SK-N-SH (cell line): ENCODE results near the gene USP40. TPM values are rescaled to one million over a fixed set of nuclear protein-coding genes. Genes with fewer than 3 reads are reported as not detected.

Experiments
- CTCF ChIA-PET: fragments of 300-600, 350-600 bp; formaldehyde crosslinking; extraction: SDS; loops from one replicate; lab custom pipeline; 2021; lab: Yijun Ruan, JAX
- POLR2A ChIA-PET: fragments of 350-600 bp; sonication (Branson Sonifier 250); formaldehyde crosslinking; extraction: SDS; loops from one replicate; lab custom pipeline; 2020; ENCODE audit warnings: antibody characterized with exemption, inconsistent platforms; lab: Yijun Ruan, JAX
- DNase-seq: peaks from one replicate; pipeline ENCODE4 v3.0.0; 2012
- H2AFZ ChIP-seq: fragments of 200-600 bp; sonication (generic); 2 replicates; pipeline ENCODE4 v1.8.1; 2016; ENCODE audit warnings: antibody characterized with exemption, mild to moderate bottlenecking, low read depth
- H3F3A ChIP-seq: fragments of 200-600 bp; sonication (generic); replicated peaks from 2 replicates; pipeline ENCODE3; 2016; ENCODE audit warnings: antibody characterized with exemption, mild to moderate bottlenecking; ENCODE audit not compliant: insufficient read depth
- H3K27ac ChIP-seq, 2 experiments: fragments of 200-500 bp in 1 of 2; fragments of 200-600 bp in 1 of 2; sonication (Bioruptor generic) in 1 of 2; sonication (generic), shearing (Covaris generic) in 1 of 2; 2 replicates each; pipeline versions ENCODE4 v1.5.1 to v1.6.1; 2014 to 2016; ENCODE audit warnings: low read depth in 2 of 2, inconsistent platforms in 1 of 2, low read length in 1 of 2, mild to moderate bottlenecking in 1 of 2, mixed read lengths in 1 of 2
- H3K27me3 ChIP-seq: fragments of 200-600 bp; sonication (generic), shearing (Covaris generic); 2 replicates; pipeline ENCODE4 v1.6.1; 2016; ENCODE audit warnings: mixed run types; ENCODE audit not compliant: insufficient read depth
- H3K36me3 ChIP-seq, 2 experiments: fragments of 200-500 bp in 1 of 2; fragments of 200-600 bp in 1 of 2; sonication (Bioruptor generic) in 1 of 2; sonication (generic) in 1 of 2; replicated peaks in 1 of 2; 2 replicates each; pipeline versions ENCODE3 to v1.5.1; 2014 to 2016; ENCODE audit warnings: low read length in 1 of 2, mild to moderate bottlenecking in 1 of 2; ENCODE audit not compliant: insufficient read depth in 2 of 2, control insufficient read depth in 1 of 2
- H3K4me1 ChIP-seq, 2 experiments: fragments of 200-500 bp in 1 of 2; fragments of 200-600 bp in 1 of 2; sonication (Bioruptor generic) in 1 of 2; sonication (generic), shearing (Covaris generic) in 1 of 2; 2 replicates each; pipeline versions ENCODE4 v1.5.1 to v1.6.1; 2014 to 2016; ENCODE audit warnings: low read depth in 1 of 2, low read length in 1 of 2, mixed run types in 1 of 2; ENCODE audit not compliant: insufficient read depth in 2 of 2, control insufficient read depth in 1 of 2
- H3K4me2 ChIP-seq: fragments of 200-600 bp; sonication (generic), shearing (Covaris generic); 2 replicates; pipeline ENCODE4 v1.6.1; 2017; ENCODE audit warnings: mixed run types
- H3K4me3 ChIP-seq, 2 experiments: fragments of 200-500 bp in 1 of 2; fragments of 200-600 bp in 1 of 2; sonication (Bioruptor generic) in 1 of 2; sonication (generic), shearing (Covaris generic) in 1 of 2; 2 replicates each; pipeline versions ENCODE4 v1.5.1 to v1.8.1; 2014 to 2016; ENCODE audit warnings: low read depth in 2 of 2, inconsistent platforms in 1 of 2, low read length in 1 of 2, mild to moderate bottlenecking in 1 of 2, mixed read lengths in 1 of 2, moderate library complexity in 1 of 2
- H3K79me2 ChIP-seq: fragments of 200-600 bp; sonication (generic); 2 replicates; pipeline ENCODE4 v1.8.1; 2017; ENCODE audit warnings: mild to moderate bottlenecking; ENCODE audit not compliant: insufficient read depth
- H3K9ac ChIP-seq: fragments of 200-600 bp; sonication (generic); 2 replicates; pipeline ENCODE4 v1.6.1; 2017; ENCODE audit warnings: mixed run types
- H3K9me2 ChIP-seq: fragments of 200-600 bp; sonication (generic); 2 replicates; pipeline ENCODE4 v1.6.1; 2017; ENCODE audit warnings: mixed run types
- H3K9me3 ChIP-seq: fragments of 200-600 bp; sonication (generic); 2 replicates; pipeline ENCODE4 v1.6.1; 2017; ENCODE audit warnings: mixed run types, mild to moderate bottlenecking, moderate library complexity
- H4K20me1 ChIP-seq: fragments of 200-600 bp; sonication (generic); 2 replicates; pipeline ENCODE4 v1.6.1; 2017; ENCODE audit warnings: mild to moderate bottlenecking, mixed run types; ENCODE audit not compliant: insufficient read depth
- CHD2 ChIP-seq: fragments of 150-350 bp; IDR thresholded peaks from 2 replicates; pipeline ENCODE4 v1.6.1; 2018; ENCODE audit warnings: low read length; ENCODE audit not compliant: partially characterized antibody
- CTCF ChIP-seq: fragments of 200-600 bp; sonication (generic); IDR thresholded peaks from 2 replicates; pipeline ENCODE4 v1.6.1; 2017; ENCODE audit warnings: antibody characterized with exemption, mild to moderate bottlenecking, moderate library complexity
- EP300 ChIP-seq, 2 experiments: IDR thresholded peaks; 2 replicates each; pipeline versions ENCODE4 v1.4.0 to v1.6.1; 2012; ENCODE audit warnings: borderline replicate concordance in 1 of 2, low read depth in 1 of 2, low read length in 1 of 2
- EZH2phosphoT487 ChIP-seq: fragments of 200-600 bp; sonication (generic); IDR thresholded peaks from 2 replicates; pipeline ENCODE4 v1.6.1; 2017; ENCODE audit warnings: low read depth, mixed run types, mild to moderate bottlenecking, antibody characterized with exemption, moderate library complexity, borderline replicate concordance
- FOSL2 ChIP-seq: IDR thresholded peaks from 2 replicates; pipeline ENCODE4 v1.4.0; 2012; ENCODE audit warnings: low read depth, mild to moderate bottlenecking, moderate library complexity, borderline replicate concordance
- IRF3 ChIP-seq: fragments of 150-350 bp; IDR thresholded peaks from 2 replicates; pipeline ENCODE4 v1.6.1; 2016; ENCODE audit warnings: mild to moderate bottlenecking, low read depth, low read length
- MAX ChIP-seq: IDR thresholded peaks from 2 replicates; pipeline ENCODE4 v1.4.0; 2012; ENCODE audit warnings: low read depth
- MEF2A ChIP-seq: IDR thresholded peaks from 2 replicates; pipeline ENCODE4 v1.4.0; 2012; ENCODE audit warnings: low read depth, borderline replicate concordance
- MXI1 ChIP-seq: IDR thresholded peaks from 2 replicates; pipeline ENCODE4 v1.6.1; 2012; ENCODE audit warnings: mild to moderate bottlenecking, low read depth, low read length, improper control_type of control experiment
- NRF1 ChIP-seq: IDR thresholded peaks from 2 replicates; pipeline ENCODE4 v1.6.1; 2012; ENCODE audit warnings: low read depth, mild to moderate bottlenecking, low read length
- PBX3 ChIP-seq: IDR thresholded peaks from 2 replicates; pipeline ENCODE4; 2012
- POLR2AphosphoS5 ChIP-seq: IDR thresholded peaks from 2 replicates; pipeline ENCODE4 v1.6.1; 2012; ENCODE audit warnings: low read depth, low read length
- RCOR1 ChIP-seq: fragments of 150-350 bp; IDR thresholded peaks from 2 replicates; pipeline ENCODE4 v1.6.1; 2017; ENCODE audit warnings: antibody characterized with exemption, low read length
- RFX5 ChIP-seq: IDR thresholded peaks from 2 replicates; pipeline ENCODE4 v1.6.1; 2012; ENCODE audit warnings: mild to moderate bottlenecking, improper control_type of control experiment, low read length
- SMC3 ChIP-seq: IDR thresholded peaks from 2 replicates; pipeline ENCODE4 v1.6.1; 2012; ENCODE audit warnings: low read depth, low read length, improper control_type of control experiment
- TCF12 ChIP-seq: IDR thresholded peaks from 2 replicates; pipeline ENCODE4 v1.4.0; 2012
- TEAD4 ChIP-seq: IDR thresholded peaks from 2 replicates; pipeline ENCODE4 v1.4.0; 2012; ENCODE audit warnings: mild to moderate bottlenecking, borderline replicate concordance; ENCODE audit not compliant: insufficient read depth
- USF1 ChIP-seq: IDR thresholded peaks from 2 replicates; pipeline ENCODE4 v1.4.0; 2012; ENCODE audit warnings: low read depth, borderline replicate concordance
- WGBS: methylation state at CpG from one replicate; pipeline ENCODE4 v1.1.6; 2017; ENCODE audit warnings: low lambda C conversion rate; 5-methylcytosine and 5-hydroxymethylcytosine counted together
- polyA plus RNA-seq, 3 experiments: library from polyadenylated mRNA; depleted of rRNA; stranded (reverse); fragments of >200 nt; gene quantifications; 2 replicates each; pipeline ENCODE4 v1.2.3, GENCODE V29; 2012

The USP40 gene
- polyA plus RNA-seq, 1 of the 3 experiments (the other 2 are of a cell fraction) = 37.0 TPM

- no peak overlapping the region for H3K4me3 ChIP-seq
- H3K9me3 ChIP-seq = no peaks in the 10 kb centered on the region
- peaks cover 0 to 59% of the 10 kb centered on the region in 2 experiments for H3K36me3 ChIP-seq
- H4K20me1 ChIP-seq = no peaks in the 10 kb centered on the region
- no peaks in the 10 kb centered on the region for H3K27me3 ChIP-seq
- no peak overlapping the region for H2AFZ ChIP-seq
- no peak overlapping the region for H3K9ac ChIP-seq
- CTCF ChIA-PET = interaction anchor here (3.7 kb wide), 1 partner anchor 14 kb away, joined by 23 read pairs; no protein-coding TSS in a partner anchor
- no peak overlapping the region for H3K27ac ChIP-seq
- no peaks in the 10 kb centered on the region for H3K4me1 ChIP-seq
- no peak overlapping the region for H3K4me2 ChIP-seq
- no peaks in the 10 kb centered on the region for H3K79me2 ChIP-seq
- POLR2A ChIA-PET = no interaction called here
- no peaks in the 10 kb centered on the region for H3K9me2 ChIP-seq
- no peaks in the 10 kb centered on the region for H3F3A ChIP-seq
- 93% methylated on average over 6 of the region's 20 CpGs for WGBS
- TF ChIP-seq RFX5 = no peak
- no peak for TF ChIP-seq TCF12
- no peak for TF ChIP-seq MEF2A
- no peak for TF ChIP-seq MXI1
- no peak for TF ChIP-seq CTCF
- TF ChIP-seq MAX = no peak
- no peak for TF ChIP-seq POLR2AphosphoS5
- no peak for TF ChIP-seq EZH2phosphoT487
- no peak for TF ChIP-seq TEAD4
- no peak for TF ChIP-seq SMC3
- no peak for TF ChIP-seq RCOR1
- no peak for TF ChIP-seq USF1
- no peak for TF ChIP-seq CHD2
- TF ChIP-seq FOSL2 = no peak
- no peak for TF ChIP-seq IRF3
- TF ChIP-seq EP300 (IDR thresholded peaks at IDR 0.05; ENCODE audit: borderline replicate concordance in 1 of 2, low read depth in 1 of 2, low read length in 1 of 2) = no peak
- no peak for TF ChIP-seq NRF1
- no peak for TF ChIP-seq PBX3
- DNase-seq = no peak
These were observed 108.5 kb downstream of the USP40 start for GRCh38 chr2:233458031-233458610.
